ENCODE measurements around the gene PIGBOS1. TPM values are rescaled to one million over a fixed set of nuclear protein-coding genes. Genes with fewer than 3 reads are reported as not detected.

Gene PIGBOS1
- total and polyA plus RNA-seq, 9 of the 15 experiments (the other 6 are each of a cell fraction or from before 2014, with no cell fraction given), result 25.2 to 76.2 (median 46.0) TPM

DNA sequence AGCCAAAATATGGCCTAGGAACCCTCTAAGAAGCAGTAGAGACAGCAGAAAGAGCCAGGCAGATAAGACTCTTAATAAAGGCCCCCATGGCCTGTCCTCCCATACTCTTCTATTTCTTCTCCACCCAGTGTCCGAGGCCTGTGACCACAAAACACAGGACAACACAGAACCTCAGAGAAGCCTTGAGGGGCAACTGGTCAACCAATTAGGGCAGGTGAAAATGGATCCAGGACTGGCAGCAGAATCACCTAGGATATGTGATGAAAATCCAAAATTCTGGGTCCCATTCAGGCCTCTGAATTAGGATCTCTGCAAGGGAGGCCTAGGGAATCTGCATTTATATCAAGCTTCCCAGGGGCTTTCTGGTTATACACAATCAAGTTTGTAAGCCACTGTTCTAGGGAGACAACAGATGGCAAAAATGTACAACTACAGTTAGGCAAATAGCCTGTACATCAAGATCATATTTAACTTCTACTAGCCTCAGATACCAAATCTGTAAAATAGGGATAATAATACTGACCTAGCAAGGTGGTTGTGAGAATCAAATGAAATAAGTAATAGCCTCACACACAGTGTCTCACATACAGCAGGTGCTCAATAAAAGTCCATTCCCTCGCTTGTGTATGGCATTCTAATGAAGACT lies 39.7 kb downstream of the PIGBOS1 start (continued):
- no peak for TF ChIP-seq NONO (IDR thresholded peaks at IDR 0.05; ENCODE audit: low read depth in 2 of 2, low read length in 1 of 2)
- TF ChIP-seq EZH2 (IDR thresholded peaks at IDR 0.05; ENCODE audit: borderline replicate concordance, low read depth, low read length), result no peak
- TF ChIP-seq GABPA (tag; conservative IDR thresholded peaks at IDR 0.05; ENCODE audit: low read depth), result 0 out of 2 replicates have a peak, but pooled peaks have one; percentile 21
- no peak for TF ChIP-seq NEUROD1 (IDR thresholded peaks at IDR 0.05; ENCODE audit: borderline replicate concordance, low read depth, low read length, partially characterized antibody)
- TF ChIP-seq KLF1 (tag; IDR thresholded peaks at IDR 0.05), result no peak
- peak; percentile 93 for TF ChIP-seq ADNP (tag; IDR thresholded peaks at IDR 0.05)
- no peak for TF ChIP-seq FOXJ3 (CRISPR knock-in tag; IDR thresholded peaks at IDR 0.05)
- no peak for TF ChIP-seq UBTF (IDR thresholded peaks at IDR 0.05; ENCODE audit: borderline replicate concordance in 1 of 2, low read depth in 2 of 2, low read length in 2 of 2)
- TF ChIP-seq MTA1 (IDR thresholded peaks at IDR 0.05; ENCODE audit: borderline replicate concordance), result no peak
- TF ChIP-seq NELFE (IDR thresholded peaks at IDR 0.05; ENCODE audit: insufficient read depth, insufficient read length), result no peak
- no peak for TF ChIP-seq ZNF444 (CRISPR knock-in tag; IDR thresholded peaks at IDR 0.05)
- TF ChIP-seq DIDO1 (tag; IDR thresholded peaks at IDR 0.05; ENCODE audit: low read depth), result no peak
- TF ChIP-seq ZNF121 (CRISPR knock-in tag; conservative IDR thresholded peaks at IDR 0.05), result no peak
- TF ChIP-seq MITF (IDR thresholded peaks at IDR 0.05), result no peak
- TF ChIP-seq GTF2E2 (tag; IDR thresholded peaks at IDR 0.05), result no peak
- TF ChIP-seq, protein P1, sequence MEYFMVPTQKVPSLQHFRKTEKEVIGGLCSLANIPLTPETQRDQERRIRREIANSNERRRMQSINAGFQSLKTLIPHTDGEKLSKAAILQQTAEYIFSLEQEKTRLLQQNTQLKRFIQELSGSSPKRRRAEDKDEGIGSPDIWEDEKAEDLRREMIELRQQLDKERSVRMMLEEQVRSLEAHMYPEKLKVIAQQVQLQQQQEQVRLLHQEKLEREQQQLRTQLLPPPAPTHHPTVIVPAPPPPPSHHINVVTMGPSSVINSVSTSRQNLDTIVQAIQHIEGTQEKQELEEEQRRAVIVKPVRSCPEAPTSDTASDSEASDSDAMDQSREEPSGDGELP (CRISPR knock-in tag; IDR thresholded peaks at IDR 0.05; ENCODE audit: borderline replicate concordance), result no peak
- TF ChIP-seq CBFA2T3 (IDR thresholded peaks at IDR 0.05), result no peak
- TF ChIP-seq, protein P2, sequence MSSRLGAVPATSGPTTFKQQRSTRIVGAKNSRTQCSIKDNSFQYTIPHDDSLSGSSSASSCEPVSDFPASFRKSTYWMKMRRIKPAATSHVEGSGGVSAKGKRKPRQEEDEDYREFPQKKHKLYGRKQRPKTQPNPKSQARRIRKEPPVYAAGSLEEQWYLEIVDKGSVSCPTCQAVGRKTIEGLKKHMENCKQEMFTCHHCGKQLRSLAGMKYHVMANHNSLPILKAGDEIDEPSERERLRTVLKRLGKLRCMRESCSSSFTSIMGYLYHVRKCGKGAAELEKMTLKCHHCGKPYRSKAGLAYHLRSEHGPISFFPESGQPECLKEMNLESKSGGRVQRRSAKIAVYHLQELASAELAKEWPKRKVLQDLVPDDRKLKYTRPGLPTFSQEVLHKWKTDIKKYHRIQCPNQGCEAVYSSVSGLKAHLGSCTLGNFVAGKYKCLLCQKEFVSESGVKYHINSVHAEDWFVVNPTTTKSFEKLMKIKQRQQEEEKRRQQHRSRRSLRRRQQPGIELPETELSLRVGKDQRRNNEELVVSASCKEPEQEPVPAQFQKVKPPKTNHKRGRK (tag; IDR thresholded peaks at IDR 0.05), result no peak
- no peak for TF ChIP-seq GTF2F1 (IDR thresholded peaks at IDR 0.05; ENCODE audit: low read depth, low read length)
